Left ventricle myocardium superior (tissue), 1 donor: ENCODE data around the gene GSS. TPM values are rescaled to one million over a fixed set of nuclear protein-coding genes. Genes with fewer than 3 reads are reported as not detected.
A peak's percentile ranks its signal among the peaks of the same experiment; 100 is the strongest.

Source experiments
- ATAC-seq: fragments of 200-7000 bp; cut with Tn5 transposase; one replicate; pipeline ENCODE4 v1.9.1; 2020; ENCODE audit warnings: mild to moderate bottlenecking, moderate library complexity
- DNase-seq: peaks from one replicate; pipeline ENCODE4 v3.0.0-alpha.2; 2020
- intact Hi-C: fragments of 100-400 bp; cut with micrococcal nuclease; formaldehyde crosslinking; loops from one replicate; pipeline ENCODE4 v1.11.0; 2022
- total RNA-seq: library from RNA; stranded (reverse); fragmentation: NEBNext Ultra II Directional; extraction: Animal tissue kit (Norgen Biotek cat#: 25700); gene quantifications from one replicate; pipeline ENCODE4 v1.2.1, GENCODE V29; 2021
- donor health status: DM: no; HTN: yes; CAD: no; lungs with severe emphysema.

GSS gene
- total RNA-seq, 1 donor from 2014 or later: 18.6 TPM

GRCh38 chr20:34995192-34995591 is 39.6 kb upstream of the GSS start:
- no peak for ATAC-seq
- intact Hi-C loops: no loop called here
- DNase-seq: peak; percentile 28

DNA sequence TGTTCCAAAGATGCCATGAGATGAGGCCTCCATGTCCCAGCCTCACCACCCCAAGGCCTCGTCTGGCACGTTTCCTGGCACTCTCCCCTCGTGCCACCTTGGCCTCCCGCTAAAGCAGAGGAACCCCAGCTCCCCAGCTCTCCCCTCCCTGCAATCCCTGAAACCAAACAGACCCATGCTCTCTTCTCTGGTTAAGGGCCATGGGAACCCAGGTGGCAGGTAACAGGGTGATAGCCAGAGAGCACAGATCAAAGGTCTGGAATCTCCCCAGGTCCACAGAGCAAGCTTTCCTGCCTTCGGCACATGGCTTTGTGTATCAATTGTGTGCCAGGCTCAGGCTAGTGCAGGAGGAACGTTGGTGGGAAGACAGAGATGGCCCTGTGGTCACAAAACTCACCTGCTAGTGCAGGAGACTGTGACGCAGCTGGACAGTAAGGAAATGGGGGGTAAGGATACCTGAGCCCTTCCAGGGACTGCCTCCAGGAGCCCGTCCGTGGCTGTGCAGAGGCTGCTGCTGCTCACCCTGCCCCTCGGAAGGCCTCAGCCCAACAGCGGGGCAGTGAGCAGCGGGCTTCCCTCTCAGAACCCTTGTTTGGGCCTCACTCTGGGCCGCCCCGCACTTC is 39.0 kb upstream of the GSS start:
- DNase-seq: peak; percentile 15
- no peak for ATAC-seq
- intact Hi-C loops: no loop called here

GRCh38 chr20:34993941-34994508 is 38.4 kb upstream of the GSS start:
- DNase-seq (peak; percentile 32), ATAC-seq (no peak)
- intact Hi-C loops: no loop called here

GRCh38 chr20:34992751-34993417 is 37.3 kb upstream of the GSS start:
- intact Hi-C loops: no loop called here
- DNase-seq: peak; percentile 41
- ATAC-seq: peak; percentile 1

- no peak for ATAC-seq
- intact Hi-C loops: no loop called here
- peak; percentile 24 for DNase-seq
These were observed 35.1 kb upstream of the GSS start for GRCh38 chr20:34990661-34991214.

DNA sequence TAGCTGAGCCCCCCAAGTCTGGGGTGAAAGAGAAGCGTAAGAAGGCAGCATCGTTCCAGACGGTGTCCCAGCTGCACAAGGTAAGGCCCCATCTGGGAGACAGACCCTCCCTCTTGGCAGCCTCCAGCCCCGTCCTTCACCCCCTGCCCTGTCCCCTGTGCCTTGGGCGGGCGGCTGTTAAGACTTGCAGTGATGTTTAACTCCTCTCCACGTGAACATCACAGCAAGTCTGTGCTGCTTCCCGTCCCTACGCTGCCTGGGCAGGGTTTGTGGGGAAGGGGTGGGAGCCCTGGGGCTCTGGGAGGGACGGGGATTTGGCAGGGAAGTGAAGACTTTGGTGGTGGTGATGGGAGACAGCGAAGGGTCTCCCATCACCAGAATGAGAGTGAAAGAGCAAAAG is 34.6 kb upstream of the GSS start:
- intact Hi-C loops: no loop called here
- ATAC-seq: no peak
- peak; percentile 28 for DNase-seq

DNA sequence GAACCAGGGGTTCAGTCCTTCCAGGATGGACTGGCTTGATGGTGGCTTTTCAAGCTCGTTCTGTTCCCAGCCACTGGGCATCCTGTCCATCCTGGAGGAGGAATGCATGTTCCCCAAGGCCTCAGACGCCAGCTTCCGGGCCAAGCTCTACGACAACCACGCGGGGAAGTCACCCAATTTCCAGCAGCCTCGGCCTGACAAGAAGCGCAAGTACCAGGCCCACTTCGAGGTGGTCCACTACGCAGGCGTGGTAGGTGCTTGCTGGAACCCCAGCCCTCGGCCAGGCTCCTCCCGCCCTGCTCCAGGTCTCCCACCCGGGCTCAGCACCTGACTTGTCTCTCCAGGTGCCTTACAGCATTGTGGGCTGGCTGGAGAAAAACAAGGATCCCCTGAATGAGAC is 34.1 kb upstream of the GSS start:
- DNase-seq: peak; percentile 32
- intact Hi-C loops: no loop called here
- no peak for ATAC-seq

DNA sequence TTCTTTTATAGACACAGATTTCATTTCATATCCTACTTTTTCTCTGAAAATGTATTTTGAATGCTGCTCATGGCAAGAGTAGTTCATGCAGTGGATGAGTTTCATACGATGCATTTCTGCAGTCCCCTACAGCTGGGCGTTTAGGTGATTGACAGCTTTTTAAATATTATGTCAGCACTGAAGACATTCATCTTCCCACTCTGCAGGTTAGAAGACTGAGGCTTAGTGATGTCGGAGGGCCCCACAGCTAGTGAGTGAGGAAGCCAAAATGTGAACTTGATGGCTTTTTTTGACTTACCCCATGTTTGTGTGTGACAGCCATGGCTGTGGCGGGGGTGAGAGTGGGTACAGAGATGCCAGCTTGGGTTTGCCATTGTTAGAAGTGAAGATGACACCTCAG is 33.5 kb upstream of the GSS start:
- intact Hi-C loops: no loop called here
- ATAC-seq (no peak), DNase-seq (no peak)

GRCh38 chr20:34988191-34988540 is 32.6 kb upstream of the GSS start:
- ATAC-seq (no peak), DNase-seq (no peak)
- intact Hi-C loops: no loop called here

- DNase-seq: peak; percentile 65
- intact Hi-C loops: no loop called here
These were observed 31.9 kb upstream of the GSS start for GRCh38 chr20:34987288-34988190.

GRCh38 chr20:34986311-34987287 is 31.0 kb upstream of the GSS start:
- ATAC-seq (peak; percentile 4), DNase-seq (peak; percentile 36)
- intact Hi-C loops: no loop called here

More at GRCh38 chr20:34987288-34988190, 31.9 kb upstream of the GSS start:
- ATAC-seq: peak; percentile 25

GRCh38 chr20:34985461-34986310 is 30.1 kb upstream of the GSS start:
- DNase-seq: peak; percentile 39
- intact Hi-C loops: no loop called here
- ATAC-seq: peak; percentile 0

GRCh38 chr20:34984756-34985261 is 29.2 kb upstream of the GSS start:
- ATAC-seq (peak; percentile 16), DNase-seq (peak; percentile 65)
- intact Hi-C loops: no loop called here

DNA sequence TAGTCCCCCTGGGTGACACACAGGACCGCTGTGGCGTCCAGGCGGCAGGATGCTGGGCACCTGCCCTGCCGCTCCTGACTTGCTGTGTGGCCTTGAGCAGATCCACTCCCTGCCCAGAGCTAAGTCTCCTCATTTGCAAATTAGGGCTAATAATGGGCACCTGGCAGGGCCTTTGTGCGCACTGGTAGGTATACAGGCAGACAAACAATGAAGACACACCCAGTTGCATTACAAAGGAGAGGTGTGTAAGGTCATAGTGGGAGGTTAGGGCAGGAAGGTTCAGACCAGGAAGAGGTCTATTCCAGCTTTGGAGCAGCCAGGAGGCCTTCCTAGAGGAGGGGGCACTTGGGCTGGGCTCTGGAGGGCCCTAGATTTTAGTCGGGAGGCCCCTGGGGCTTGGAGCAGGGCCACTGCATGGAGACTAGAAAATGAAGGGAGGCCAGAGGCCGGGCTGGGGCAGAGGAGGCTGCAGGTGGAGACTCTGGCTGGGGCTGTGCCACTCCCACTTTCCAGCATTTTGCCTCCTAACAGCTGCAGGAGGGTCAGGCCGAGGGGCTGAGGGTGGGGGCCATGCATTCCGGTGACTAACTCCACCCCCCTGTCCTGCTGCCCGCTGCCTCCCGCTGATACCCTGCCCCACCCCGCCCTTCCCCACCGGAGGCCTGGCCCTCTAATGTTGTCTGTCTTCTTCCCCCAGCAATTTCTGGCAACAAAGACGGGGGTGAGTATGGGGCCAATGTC is 28.6 kb upstream of the GSS start:
- ATAC-seq (no peak), DNase-seq (peak; percentile 34)
- intact Hi-C loops: no loop called here

GRCh38 chr20:34983089-34983820 is 27.6 kb upstream of the GSS start:
- DNase-seq (peak; percentile 25), ATAC-seq (no peak)
- intact Hi-C loops: no loop called here
